ENCODE data around the gene PPIL6. TPM values are rescaled to one million over a fixed set of nuclear protein-coding genes. Genes with fewer than 3 reads are reported as not detected.

Gene PPIL6
- total RNA-seq, 1 experiment from 2014 or later = not detected

GRCh38 chr6:109381061-109381746, 59.2 kb downstream of the PPIL6 start:
- Histone ChIP-seq H3K9me3 (no peaks in the 10 kb centered on the region), H3K27me3 (replicated peaks; ENCODE audit: control insufficient read depth, insufficient read depth, low read length) (no peaks in the 10 kb centered on the region), H3K4me1 (peaks cover 22% of the 10 kb centered on the region), H3K4me3 (ENCODE audit: low read depth, low read length) (peak overlapping the region; percentile 92), H3K36me3 (ENCODE audit: control insufficient read depth, insufficient read depth, low read length) (no peaks in the 10 kb centered on the region; the same call in 1 of the 2 replicates)
- ChIA-PET POLR2A (no interaction called here), CTCF (no interaction called here)
- Mint-ChIP-seq H3K4me1 (ENCODE audit: low read depth, unreplicated experiment) (peaks cover 27% of the 10 kb centered on the region), H3K27ac (ENCODE audit: unreplicated experiment) (peak overlapping the region; percentile 99), H3K4me3 (ENCODE audit: unreplicated experiment) (peak overlapping the region; percentile 97), H3K9me3 (ENCODE audit: unreplicated experiment) (no peaks in the 10 kb centered on the region), H3K36me3 (ENCODE audit: insufficient read depth, unreplicated experiment) (peaks cover 48% of the 10 kb centered on the region), H3K27me3 (ENCODE audit: insufficient read depth, unreplicated experiment) (no peaks in the 10 kb centered on the region)
- no peak for DNase-seq
- intact Hi-C loops (cut with micrococcal nuclease; ENCODE audit: unreplicated experiment) = loop anchor here (5.0 kb wide), 1 partner anchor 74 kb away; no protein-coding TSS in a partner anchor
- TF ChIP-seq CTCF (IDR thresholded peaks at IDR 0.05; ENCODE audit: insufficient read depth in 1 of 2, low read depth in 1 of 2, low read length in 1 of 2, severe bottlenecking in 1 of 2, unreplicated experiment in 1 of 2) = no peak
- BruUV-seq (replicated peaks) = no TSS peak

- H3K36me3 Mint-ChIP-seq (ENCODE audit: insufficient read depth, unreplicated experiment) = peaks cover 63% of the 10 kb centered on the region
- H3K4me1 ChIP-seq = peaks cover 15% of the 10 kb centered on the region
- no peak for DNase-seq
- no peaks in the 10 kb centered on the region for H3K27me3 ChIP-seq (replicated peaks; ENCODE audit: control insufficient read depth, insufficient read depth, low read length)
- ChIA-PET CTCF (no interaction called here), POLR2A (no interaction called here)
- H3K27ac Mint-ChIP-seq (ENCODE audit: unreplicated experiment) = no peak overlapping the region
- TF ChIP-seq CTCF (IDR thresholded peaks at IDR 0.05; ENCODE audit: insufficient read depth in 1 of 2, low read depth in 1 of 2, low read length in 1 of 2, severe bottlenecking in 1 of 2, unreplicated experiment in 1 of 2) = no peak
- intact Hi-C loops (cut with micrococcal nuclease; ENCODE audit: unreplicated experiment) = loop anchor here (5.0 kb wide), 1 partner anchor 72 kb away; no protein-coding TSS in a partner anchor
- peaks cover 16% of the 10 kb centered on the region for H3K4me1 Mint-ChIP-seq (ENCODE audit: low read depth, unreplicated experiment)
- H3K9me3 ChIP-seq = no peaks in the 10 kb centered on the region
- peak overlapping the region; percentile 92 for H3K4me3 ChIP-seq (ENCODE audit: low read depth, low read length)
- H3K4me3 Mint-ChIP-seq (ENCODE audit: unreplicated experiment) = peak overlapping the region; percentile 97
- H3K27me3 Mint-ChIP-seq (ENCODE audit: insufficient read depth, unreplicated experiment) = no peaks in the 10 kb centered on the region
- H3K9me3 Mint-ChIP-seq (ENCODE audit: unreplicated experiment) = no peaks in the 10 kb centered on the region
- BruUV-seq (replicated peaks) = no TSS peak
- peaks cover under 1% of the 10 kb centered on the region for H3K36me3 ChIP-seq (ENCODE audit: control insufficient read depth, insufficient read depth, low read length)
These were observed 60.7 kb downstream of the PPIL6 start for GRCh38 chr6:109379711-109380110.

- Mint-ChIP-seq H3K4me3 (ENCODE audit: unreplicated experiment) (no peak overlapping the region), H3K36me3 (ENCODE audit: insufficient read depth, unreplicated experiment) (peaks cover 75% of the 10 kb centered on the region), H3K4me1 (ENCODE audit: low read depth, unreplicated experiment) (peaks cover 18% of the 10 kb centered on the region), H3K9me3 (ENCODE audit: unreplicated experiment) (no peaks in the 10 kb centered on the region), H3K27me3 (ENCODE audit: insufficient read depth, unreplicated experiment) (no peaks in the 10 kb centered on the region), H3K27ac (ENCODE audit: unreplicated experiment) (no peak overlapping the region)
- no TSS peak for BruUV-seq (replicated peaks)
- no peak for DNase-seq
- intact Hi-C loops (cut with micrococcal nuclease; ENCODE audit: unreplicated experiment) = no loop called here
- H3K4me1 ChIP-seq = peaks cover 9% of the 10 kb centered on the region; the same call in 1 of the 2 replicates
- ChIA-PET POLR2A (no interaction called here), CTCF (no interaction called here)
- H3K4me3 ChIP-seq (ENCODE audit: low read depth, low read length) = no peak overlapping the region
- peaks cover 5% of the 10 kb centered on the region for H3K36me3 ChIP-seq (ENCODE audit: control insufficient read depth, insufficient read depth, low read length)
- H3K9me3 ChIP-seq = no peaks in the 10 kb centered on the region
- no peak for TF ChIP-seq CTCF (IDR thresholded peaks at IDR 0.05; ENCODE audit: insufficient read depth in 1 of 2, low read depth in 1 of 2, low read length in 1 of 2, severe bottlenecking in 1 of 2, unreplicated experiment in 1 of 2)
- no peaks in the 10 kb centered on the region for H3K27me3 ChIP-seq (replicated peaks; ENCODE audit: control insufficient read depth, insufficient read depth, low read length)
These were observed 62.7 kb downstream of the PPIL6 start for GRCh38 chr6:109377717-109378116.
